HEK293 (cell line): ENCODE measurements around the gene FOXP1.

Experiments used
- CTCF ChIP-seq: fragments of 450-650 bp; formaldehyde crosslinking; IDR thresholded peaks from 2 replicates; pipeline ENCODE4 v1.5.1; 2016; ENCODE audit warnings: missing biosample characterization, missing genetic modification characterization
- KLF8 ChIP-seq: fragments of 450-650 bp; formaldehyde crosslinking; IDR thresholded peaks from 2 replicates; pipeline ENCODE4 v1.5.1; 2016; ENCODE audit warnings: missing biosample characterization, missing genetic modification characterization
- REST ChIP-seq: fragments of 450-650 bp; formaldehyde crosslinking; IDR thresholded peaks from 2 replicates; pipeline ENCODE4 v1.5.1; 2016; ENCODE audit warnings: missing biosample characterization, missing genetic modification characterization
- YY1 ChIP-seq: fragments of 450-650 bp; formaldehyde crosslinking; IDR thresholded peaks from 2 replicates; pipeline ENCODE4 v1.5.1; 2018; ENCODE audit warnings: missing biosample characterization, missing genetic modification characterization
- ZNF24 ChIP-seq: fragments of 450-650 bp; formaldehyde crosslinking; IDR thresholded peaks from 2 replicates; pipeline ENCODE4 v1.5.1; 2016; ENCODE audit warnings: missing biosample characterization, missing genetic modification characterization
- ZNF830 ChIP-seq: fragments of 450-650 bp; IDR thresholded peaks from 2 replicates; pipeline ENCODE4 v1.5.0; 2018; ENCODE audit warnings: missing biosample characterization, missing genetic modification characterization, low read depth, mild to moderate bottlenecking, moderate library complexity
- TF ChIP-seq, protein P1 (sequence below): fragments of 450-650 bp; formaldehyde crosslinking; IDR thresholded peaks from 2 replicates; pipeline ENCODE4 v1.5.1; 2016; ENCODE audit warnings: missing biosample characterization, missing genetic modification characterization

DNA sequence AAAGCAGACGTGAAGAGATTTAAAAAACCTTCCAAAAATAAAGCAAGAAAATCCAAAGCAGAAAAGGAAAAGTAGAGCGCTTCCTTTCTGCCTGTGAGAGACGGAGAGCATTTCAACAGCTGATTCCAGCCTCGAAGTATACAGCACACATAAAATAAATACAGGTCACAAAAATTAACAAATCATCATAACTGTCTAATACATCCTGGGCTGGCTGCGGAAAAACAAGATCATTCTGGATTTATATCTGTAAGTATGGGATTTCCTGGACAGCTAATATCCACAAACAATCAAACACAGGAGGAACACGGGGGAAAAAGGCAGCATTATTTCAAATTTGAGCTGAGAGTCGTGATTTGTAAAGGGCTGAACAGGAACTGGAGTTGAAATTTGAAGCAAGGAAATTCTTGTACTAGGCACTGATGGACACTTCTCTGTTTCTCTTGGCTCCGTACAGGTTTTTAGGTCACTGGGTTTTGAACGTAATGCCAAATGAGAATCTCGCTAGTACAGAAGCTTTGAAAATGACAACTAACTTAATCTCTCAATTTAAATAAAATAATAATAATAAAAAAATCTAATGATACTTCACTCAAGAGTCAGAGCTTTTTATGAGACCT, 577.7 kb downstream of the FOXP1 start:
- TF ChIP-seq REST (tag by site-specific recombination) (no peak), YY1 (tag by site-specific recombination) (no peak), CTCF (no peak), ZNF830 (no peak), ZNF24 (tag by site-specific recombination) (no peak), KLF8 (no peak)
- TF ChIP-seq, protein P1, sequence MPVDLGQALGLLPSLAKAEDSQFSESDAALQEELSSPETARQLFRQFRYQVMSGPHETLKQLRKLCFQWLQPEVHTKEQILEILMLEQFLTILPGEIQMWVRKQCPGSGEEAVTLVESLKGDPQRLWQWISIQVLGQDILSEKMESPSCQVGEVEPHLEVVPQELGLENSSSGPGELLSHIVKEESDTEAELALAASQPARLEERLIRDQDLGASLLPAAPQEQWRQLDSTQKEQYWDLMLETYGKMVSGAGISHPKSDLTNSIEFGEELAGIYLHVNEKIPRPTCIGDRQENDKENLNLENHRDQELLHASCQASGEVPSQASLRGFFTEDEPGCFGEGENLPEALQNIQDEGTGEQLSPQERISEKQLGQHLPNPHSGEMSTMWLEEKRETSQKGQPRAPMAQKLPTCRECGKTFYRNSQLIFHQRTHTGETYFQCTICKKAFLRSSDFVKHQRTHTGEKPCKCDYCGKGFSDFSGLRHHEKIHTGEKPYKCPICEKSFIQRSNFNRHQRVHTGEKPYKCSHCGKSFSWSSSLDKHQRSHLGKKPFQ (tag by site-specific recombination), result no peak
